BLaER1 treated with 17β-estradiol and CSF1 and Interleukin-3, amounts not matched to agents 10 nM and 100 nM (cell line): Measurements from ENCODE around the gene DDX19B.

ENCODE experiments used
- H3K27ac ChIP-seq, 11 experiments: shearing (Covaris generic); formaldehyde crosslinking; 2 replicates each; pipeline ENCODE4 v1.8.1; 2022
- H3K27me3 ChIP-seq, 11 experiments: shearing (Covaris generic); formaldehyde crosslinking; 2 replicates each; pipeline ENCODE4 v1.8.1; 2022
- H3K36me3 ChIP-seq, 11 experiments: shearing (Covaris generic); formaldehyde crosslinking; 2 replicates each; pipeline ENCODE4 v1.8.1; 2022
- H3K4me1 ChIP-seq, 10 experiments: shearing (Covaris generic); formaldehyde crosslinking; 2 replicates each; pipeline ENCODE4 v1.8.1; 2022
- H3K4me2 ChIP-seq, 11 experiments: shearing (Covaris generic); formaldehyde crosslinking; 2 replicates each; pipeline ENCODE4 v1.8.1; 2022
- H3K4me3 ChIP-seq, 10 experiments: shearing (Covaris generic); formaldehyde crosslinking; 2 replicates each; pipeline ENCODE4 v1.8.1; 2022
- H3K9ac ChIP-seq, 11 experiments: shearing (Covaris generic); formaldehyde crosslinking; 2 replicates each; pipeline ENCODE4 v1.8.1; 2022
- H3K9me3 ChIP-seq, 11 experiments: shearing (Covaris generic); formaldehyde crosslinking; replicated peaks in 1 of 11; 2 replicates each; pipeline ENCODE4 v1.8.1; 2022
- H4K20me1 ChIP-seq, 11 experiments: shearing (Covaris generic); formaldehyde crosslinking; 2 replicates each; pipeline ENCODE4 v1.8.1; 2022
- Cebpa-rat ChIP-seq, 11 experiments: shearing (Covaris generic); IDR thresholded peaks; 2 replicates each; pipeline ENCODE4 v1.8.1; 2022

The DDX19B gene

DNA sequence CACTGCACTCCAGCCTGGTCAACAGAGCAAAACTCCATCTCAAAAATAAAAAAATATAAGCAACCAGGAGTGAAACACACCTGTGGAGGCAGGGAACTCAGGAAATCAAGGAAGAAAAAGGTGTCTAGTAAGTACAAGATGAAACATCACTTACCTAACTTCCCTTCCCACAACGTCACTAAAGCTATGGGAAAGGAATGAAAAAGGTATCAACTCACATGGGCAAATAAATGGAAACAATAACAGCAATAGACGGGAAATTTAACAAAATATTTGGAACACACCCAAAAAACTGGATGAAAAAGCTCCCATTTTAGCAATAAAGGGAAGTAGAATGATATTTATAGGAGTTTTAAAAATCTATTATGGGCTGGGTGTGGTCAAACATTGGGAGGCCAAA is 78.8 kb downstream of the DDX19B start:
- Histone ChIP-seq H3K27me3 (no peaks in the 10 kb centered on the region), H3K4me2 (peak overlapping the region in 2 of 11 experiments; percentile 28 to 29; a peak in 1 of 22 replicates), H3K9me3 (no peaks in the 10 kb centered on the region), H3K4me3 (no peak overlapping the region), H3K27ac (no peak overlapping the region), H3K9ac (no peak overlapping the region), H3K4me1 (peaks cover 32 to 61% (median 46%) of the 10 kb centered on the region in 10 experiments), H4K20me1 (peaks cover 0 to 54% (median 39%) of the 10 kb centered on the region in 11 experiments; a peak in 18 of 22 replicates), H3K36me3 (peaks cover 26 to 75% (median 61%) of the 10 kb centered on the region in 11 experiments)
- no peak for TF ChIP-seq Cebpa-rat (IDR thresholded peaks at IDR 0.05)

GRCh38 chr16:70378869-70379493 is 80.0 kb downstream of the DDX19B start:
- TF ChIP-seq Cebpa-rat (IDR thresholded peaks at IDR 0.05) = no peak
- Histone ChIP-seq H3K27me3 (no peaks in the 10 kb centered on the region), H3K4me1 (peaks cover 32 to 61% (median 46%) of the 10 kb centered on the region in 10 experiments), H3K9ac (peak overlapping the region in 7 of 11 experiments; percentile 21 to 95 (median 89); a peak in 9 of 22 replicates), H3K9me3 (no peaks in the 10 kb centered on the region), H3K36me3 (peaks cover 19 to 74% (median 59%) of the 10 kb centered on the region in 11 experiments), H3K4me3 (peak overlapping the region in 1 of 10 experiments; percentile 83; a peak in 1 of 20 replicates), H3K27ac (peak overlapping the region in 2 of 11 experiments; percentile 91 to 94; a peak in 2 of 22 replicates), H4K20me1 (peaks cover 0 to 54% (median 35%) of the 10 kb centered on the region in 11 experiments; a peak in 18 of 22 replicates), H3K4me2 (peak overlapping the region; percentile 84 to 100 (median 96); a peak in 21 of 22 replicates)

- H3K9ac ChIP-seq = peak overlapping the region; percentile 79 to 95 (median 88)
- peak overlapping the region; percentile 72 to 84 (median 77) for H3K4me3 ChIP-seq
- H4K20me1 ChIP-seq = peaks cover 0 to 45% (median 29%) of the 10 kb centered on the region in 11 experiments; a peak in 18 of 22 replicates
- H3K9me3 ChIP-seq = no peaks in the 10 kb centered on the region
- H3K36me3 ChIP-seq = peaks cover 7 to 74% (median 47%) of the 10 kb centered on the region in 11 experiments
- no peaks in the 10 kb centered on the region for H3K27me3 ChIP-seq
- peak overlapping the region; percentile 71 to 97 (median 91); a peak in 21 of 22 replicates for H3K27ac ChIP-seq
- peak overlapping the region; percentile 84 to 100 (median 96) for H3K4me2 ChIP-seq
- no peak for TF ChIP-seq Cebpa-rat (IDR thresholded peaks at IDR 0.05)
- H3K4me1 ChIP-seq = peaks cover 32 to 58% (median 42%) of the 10 kb centered on the region in 10 experiments
Measured at GRCh38 chr16:70380248-70380918, 81.4 kb downstream of the DDX19B start.

- Histone ChIP-seq H4K20me1 (peaks cover 0 to 38% (median 22%) of the 10 kb centered on the region in 11 experiments; a peak in 18 of 22 replicates), H3K27me3 (no peaks in the 10 kb centered on the region), H3K4me2 (peak overlapping the region; percentile 84 to 100 (median 96)), H3K4me3 (peak overlapping the region; percentile 72 to 84 (median 77)), H3K27ac (peak overlapping the region; percentile 71 to 97 (median 91); a peak in 21 of 22 replicates), H3K9me3 (no peaks in the 10 kb centered on the region), H3K4me1 (peaks cover 27 to 51% (median 35%) of the 10 kb centered on the region in 10 experiments), H3K9ac (peak overlapping the region; percentile 79 to 95 (median 88)), H3K36me3 (peaks cover 14 to 74% (median 54%) of the 10 kb centered on the region in 11 experiments)
- no peak for TF ChIP-seq Cebpa-rat (IDR thresholded peaks at IDR 0.05)
Measured at GRCh38 chr16:70380919-70381603, 82.1 kb downstream of the DDX19B start.

- H3K36me3 ChIP-seq = peaks cover 21 to 74% (median 56%) of the 10 kb centered on the region in 11 experiments
- H3K4me3 ChIP-seq = peak overlapping the region; percentile 72 to 84 (median 77)
- TF ChIP-seq Cebpa-rat (IDR thresholded peaks at IDR 0.05) = no peak
- no peaks in the 10 kb centered on the region for H3K27me3 ChIP-seq
- peaks cover 0 to 31% (median 15%) of the 10 kb centered on the region in 11 experiments; a peak in 12 of 22 replicates for H4K20me1 ChIP-seq
- H3K27ac ChIP-seq = peak overlapping the region in 10 of 11 experiments; percentile 9 to 95 (median 90); a peak in 19 of 22 replicates
- H3K4me1 ChIP-seq = peaks cover 23 to 44% (median 28%) of the 10 kb centered on the region in 10 experiments
- H3K9ac ChIP-seq = peak overlapping the region; percentile 52 to 95 (median 88)
- H3K4me2 ChIP-seq = peak overlapping the region; percentile 84 to 100 (median 96)
- H3K9me3 ChIP-seq = no peaks in the 10 kb centered on the region
Measured at GRCh38 chr16:70381604-70382342, 82.8 kb downstream of the DDX19B start.

DNA sequence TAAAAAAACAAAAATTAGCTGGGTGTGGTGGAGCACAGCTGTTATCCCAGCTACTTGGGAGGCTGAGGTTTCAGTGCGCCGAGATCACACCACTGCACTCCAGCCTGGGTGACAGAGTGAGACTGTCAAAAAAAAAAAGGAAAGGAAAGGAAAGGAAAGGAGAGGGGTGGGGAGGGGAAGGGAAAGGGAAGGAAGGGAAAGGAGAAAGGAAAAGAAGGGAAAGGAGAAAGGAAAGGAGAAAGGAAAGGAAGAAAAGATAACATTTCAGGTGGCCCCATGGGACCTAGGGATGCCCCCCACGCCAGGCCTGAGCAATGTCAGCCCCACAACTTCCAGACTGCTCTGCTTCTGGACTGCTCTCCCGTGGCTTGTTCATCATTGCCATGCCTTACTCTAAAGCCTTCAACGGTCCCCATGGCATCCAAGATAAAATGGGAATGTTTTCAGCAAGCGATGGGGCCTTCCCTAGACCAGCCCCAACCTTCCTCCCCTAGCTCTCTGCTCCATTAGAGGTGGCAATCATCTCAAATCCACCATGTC is 84.5 kb downstream of the DDX19B start:
- peaks cover 39 to 74% (median 57%) of the 10 kb centered on the region in 11 experiments for H3K36me3 ChIP-seq
- H4K20me1 ChIP-seq = peaks cover 0 to 19% (median 13%) of the 10 kb centered on the region in 11 experiments; a peak in 10 of 22 replicates
- no peak overlapping the region for H3K9ac ChIP-seq
- no peak overlapping the region for H3K4me2 ChIP-seq
- peaks cover 21 to 38% (median 24%) of the 10 kb centered on the region in 10 experiments for H3K4me1 ChIP-seq
- H3K4me3 ChIP-seq = no peak overlapping the region
- no peak for TF ChIP-seq Cebpa-rat (IDR thresholded peaks at IDR 0.05)
- H3K9me3 ChIP-seq = no peaks in the 10 kb centered on the region
- no peaks in the 10 kb centered on the region for H3K27me3 ChIP-seq
- H3K27ac ChIP-seq = no peak overlapping the region
